Esophagus muscularis mucosa (tissue), 4 donors: ENCODE measurements around the gene P2RY8.

Source experiments
- EP300 ChIP-seq: sonication (generic); formaldehyde crosslinking; IDR thresholded peaks from one replicate; pipeline ENCODE4 v1.6.1; 2017; ENCODE audit warnings: antibody characterized with exemption
- POLR2A ChIP-seq: fragments of 450-650 bp; IDR thresholded peaks from one replicate; pipeline ENCODE4 v1.6.1; 2017; ENCODE audit warnings: antibody characterized with exemption, moderate library complexity, mild to moderate bottlenecking, low read depth
- POLR2AphosphoS5 ChIP-seq, 2 donors: sonication (generic); formaldehyde crosslinking; IDR thresholded peaks; one replicate each; pipeline ENCODE4 v1.6.1; 2017; ENCODE audit warnings: antibody characterized with exemption in 2 of 2
- TF ChIP-seq, protein P1 (sequence below), 3 experiments: fragments of 200-600 bp in 2 of 3; fragments of 450-650 bp in 1 of 3; sonication (generic) in 2 of 3; IDR thresholded peaks; one replicate each; pipeline ENCODE4 v1.5.1; 2017 to 2019; ENCODE audit warnings: antibody characterized with exemption in 3 of 3, mild to moderate bottlenecking in 2 of 3, moderate library complexity in 1 of 3

GRCh38 chrX:1453395-1453783 lies 83.6 kb downstream of the P2RY8 start:
- TF ChIP-seq POLR2A (no peak), POLR2AphosphoS5 (IDR thresholded peaks at IDR 0.05) (peak in 1 of 2 donors; percentile 47), EP300 (no peak)
- TF ChIP-seq, protein P1, sequence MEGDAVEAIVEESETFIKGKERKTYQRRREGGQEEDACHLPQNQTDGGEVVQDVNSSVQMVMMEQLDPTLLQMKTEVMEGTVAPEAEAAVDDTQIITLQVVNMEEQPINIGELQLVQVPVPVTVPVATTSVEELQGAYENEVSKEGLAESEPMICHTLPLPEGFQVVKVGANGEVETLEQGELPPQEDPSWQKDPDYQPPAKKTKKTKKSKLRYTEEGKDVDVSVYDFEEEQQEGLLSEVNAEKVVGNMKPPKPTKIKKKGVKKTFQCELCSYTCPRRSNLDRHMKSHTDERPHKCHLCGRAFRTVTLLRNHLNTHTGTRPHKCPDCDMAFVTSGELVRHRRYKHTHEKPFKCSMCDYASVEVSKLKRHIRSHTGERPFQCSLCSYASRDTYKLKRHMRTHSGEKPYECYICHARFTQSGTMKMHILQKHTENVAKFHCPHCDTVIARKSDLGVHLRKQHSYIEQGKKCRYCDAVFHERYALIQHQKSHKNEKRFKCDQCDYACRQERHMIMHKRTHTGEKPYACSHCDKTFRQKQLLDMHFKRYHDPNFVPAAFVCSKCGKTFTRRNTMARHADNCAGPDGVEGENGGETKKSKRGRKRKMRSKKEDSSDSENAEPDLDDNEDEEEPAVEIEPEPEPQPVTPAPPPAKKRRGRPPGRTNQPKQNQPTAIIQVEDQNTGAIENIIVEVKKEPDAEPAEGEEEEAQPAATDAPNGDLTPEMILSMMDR (IDR thresholded peaks at IDR 0.05): no peak
